Suprapubic skin (tissue), 4 donors: ENCODE measurements around the gene NPC2. TPM values are rescaled to one million over a fixed set of nuclear protein-coding genes. Genes with fewer than 3 reads are reported as not detected.

Source experiments
- DNase-seq, 2 donors: peaks; one replicate each; pipeline ENCODE4 v3.0.0-alpha.2; 2019; ENCODE audit warnings: low spot score in 2 of 2
- H3K27ac ChIP-seq: fragments of 200-600 bp; sonication (generic); one replicate; pipeline ENCODE4 v1.5.1; 2019
- H3K27me3 ChIP-seq: fragments of 200-600 bp; sonication (generic); one replicate; pipeline ENCODE4 v1.5.1; 2019
- H3K36me3 ChIP-seq: fragments of 200-600 bp; sonication (generic); one replicate; pipeline ENCODE4 v1.5.1; 2019
- H3K4me1 ChIP-seq: fragments of 200-600 bp; sonication (generic); one replicate; pipeline ENCODE4 v1.5.1; 2019
- H3K4me3 ChIP-seq: fragments of 200-600 bp; sonication (generic); one replicate; pipeline ENCODE4 v1.5.1; 2019; ENCODE audit warnings: mild to moderate bottlenecking
- H3K9me3 ChIP-seq: fragments of 200-600 bp; sonication (generic); one replicate; pipeline ENCODE4 v1.5.1; 2019
- EP300 ChIP-seq: sonication (generic); formaldehyde crosslinking; IDR thresholded peaks from one replicate; pipeline ENCODE4 v1.6.1; 2017; ENCODE audit warnings: antibody characterized with exemption
- POLR2A ChIP-seq, 2 donors: fragments of 450-650 bp; IDR thresholded peaks; one replicate each; pipeline ENCODE4 v1.6.1; 2017; ENCODE audit warnings: antibody characterized with exemption in 2 of 2, mild to moderate bottlenecking in 2 of 2, moderate library complexity in 2 of 2
- POLR2AphosphoS5 ChIP-seq, 3 donors: sonication (generic); formaldehyde crosslinking; IDR thresholded peaks; one replicate each; pipeline ENCODE4 v1.6.1; 2017; ENCODE audit warnings: antibody characterized with exemption in 3 of 3
- WGBS: methylation state at CpG from one replicate; pipeline ENCODE4 v1.1.5; 2018; 5-methylcytosine and 5-hydroxymethylcytosine counted together
- total RNA-seq, 4 donors: library from RNA; depleted of rRNA; stranded (reverse); fragments of >200 nt; gene quantifications; one replicate each; pipeline ENCODE4 v1.1.0, GENCODE V29; 2016
- TF ChIP-seq, protein P1 (sequence below), 2 donors: fragments of 200-600 bp in 1 of 2; fragments of 450-650 bp in 1 of 2; sonication (generic) in 1 of 2; IDR thresholded peaks; one replicate each; pipeline ENCODE4 v1.5.1; 2016 to 2019; ENCODE audit warnings: antibody characterized with exemption in 2 of 2, mild to moderate bottlenecking in 1 of 2, moderate library complexity in 1 of 2

Gene NPC2
- total RNA-seq, 4 donors from 2014 or later, result 274 to 450 (median 338) TPM

DNA sequence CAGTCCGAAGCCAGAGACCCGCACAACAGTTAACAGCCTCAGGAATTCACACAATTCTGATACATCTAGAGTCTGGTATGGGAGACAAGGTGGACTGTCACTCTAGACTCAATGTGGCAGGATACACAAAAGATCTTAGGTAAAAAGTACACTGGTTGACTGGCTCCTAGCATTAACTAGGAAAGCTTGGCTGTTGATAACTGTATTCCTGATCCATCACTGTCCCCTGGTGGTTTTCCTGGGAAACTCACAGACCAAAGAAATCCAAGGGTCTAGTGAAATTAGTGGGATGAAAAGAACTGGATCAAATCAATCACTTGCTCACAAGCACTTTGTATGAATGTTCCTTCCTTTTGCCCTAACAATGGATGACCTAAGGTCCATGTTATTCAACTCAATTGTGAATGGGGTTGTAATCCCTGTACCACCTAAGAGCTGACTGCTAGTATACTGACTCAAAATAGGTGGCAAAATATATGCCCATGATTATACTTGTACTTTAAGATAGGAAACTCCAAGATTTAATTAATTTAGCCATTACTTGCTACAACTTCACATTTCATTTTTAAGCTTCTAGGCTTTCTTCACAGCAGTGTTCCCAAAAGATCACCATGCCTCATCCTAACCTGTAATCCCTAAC, 14.0 kb downstream of the NPC2 start:
- H3K27me3 ChIP-seq, result no peaks in the 10 kb centered on the region
- no peak for DNase-seq
- 94% methylated on average over 2 of the region's 2 CpGs for WGBS
- TF ChIP-seq, protein P1, sequence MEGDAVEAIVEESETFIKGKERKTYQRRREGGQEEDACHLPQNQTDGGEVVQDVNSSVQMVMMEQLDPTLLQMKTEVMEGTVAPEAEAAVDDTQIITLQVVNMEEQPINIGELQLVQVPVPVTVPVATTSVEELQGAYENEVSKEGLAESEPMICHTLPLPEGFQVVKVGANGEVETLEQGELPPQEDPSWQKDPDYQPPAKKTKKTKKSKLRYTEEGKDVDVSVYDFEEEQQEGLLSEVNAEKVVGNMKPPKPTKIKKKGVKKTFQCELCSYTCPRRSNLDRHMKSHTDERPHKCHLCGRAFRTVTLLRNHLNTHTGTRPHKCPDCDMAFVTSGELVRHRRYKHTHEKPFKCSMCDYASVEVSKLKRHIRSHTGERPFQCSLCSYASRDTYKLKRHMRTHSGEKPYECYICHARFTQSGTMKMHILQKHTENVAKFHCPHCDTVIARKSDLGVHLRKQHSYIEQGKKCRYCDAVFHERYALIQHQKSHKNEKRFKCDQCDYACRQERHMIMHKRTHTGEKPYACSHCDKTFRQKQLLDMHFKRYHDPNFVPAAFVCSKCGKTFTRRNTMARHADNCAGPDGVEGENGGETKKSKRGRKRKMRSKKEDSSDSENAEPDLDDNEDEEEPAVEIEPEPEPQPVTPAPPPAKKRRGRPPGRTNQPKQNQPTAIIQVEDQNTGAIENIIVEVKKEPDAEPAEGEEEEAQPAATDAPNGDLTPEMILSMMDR (IDR thresholded peaks at IDR 0.05), result peak in 1 of 2 donors; percentile 33
- no peak for TF ChIP-seq POLR2A (IDR thresholded peaks at IDR 0.05)
- TF ChIP-seq POLR2AphosphoS5 (IDR thresholded peaks at IDR 0.05), result no peak
- TF ChIP-seq EP300, result no peak
- peaks cover 75% of the 10 kb centered on the region for H3K36me3 ChIP-seq
- no peaks in the 10 kb centered on the region for H3K9me3 ChIP-seq
- H3K4me1 ChIP-seq, result no peaks in the 10 kb centered on the region
- H3K27ac ChIP-seq, result no peak overlapping the region
- H3K4me3 ChIP-seq, result no peak overlapping the region

DNA sequence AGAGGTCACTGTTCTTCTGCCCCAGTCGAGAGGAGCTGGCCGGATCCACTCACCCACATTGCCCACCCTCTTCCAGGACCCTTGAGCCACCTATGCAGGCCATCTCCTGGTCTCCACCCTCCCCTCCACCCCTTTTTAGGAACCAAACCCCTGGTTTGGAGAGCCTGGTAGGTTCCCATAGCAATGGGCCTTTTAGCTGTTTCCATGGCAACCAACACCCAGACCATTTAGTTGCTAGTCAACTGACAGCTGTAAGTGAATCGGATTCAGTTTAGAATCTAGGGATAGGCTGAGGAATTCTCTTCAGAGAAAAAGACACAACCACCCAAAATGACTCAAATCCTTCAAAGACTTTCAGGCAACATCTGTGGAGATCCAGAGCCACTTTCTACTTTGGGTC, 16.5 kb downstream of the NPC2 start:
- no peak for TF ChIP-seq POLR2AphosphoS5 (IDR thresholded peaks at IDR 0.05)
- TF ChIP-seq POLR2A (IDR thresholded peaks at IDR 0.05), result no peak
- TF ChIP-seq EP300, result no peak
- TF ChIP-seq, protein P1 (IDR thresholded peaks at IDR 0.05), result no peak
- Histone ChIP-seq H3K9me3 (no peaks in the 10 kb centered on the region), H3K27me3 (no peaks in the 10 kb centered on the region), H3K4me1 (no peaks in the 10 kb centered on the region), H3K4me3 (no peak overlapping the region), H3K27ac (no peak overlapping the region), H3K36me3 (peaks cover 58% of the 10 kb centered on the region)
- WGBS, result 94% methylated on average over 3 of the region's 3 CpGs
- DNase-seq, result no peak

DNA sequence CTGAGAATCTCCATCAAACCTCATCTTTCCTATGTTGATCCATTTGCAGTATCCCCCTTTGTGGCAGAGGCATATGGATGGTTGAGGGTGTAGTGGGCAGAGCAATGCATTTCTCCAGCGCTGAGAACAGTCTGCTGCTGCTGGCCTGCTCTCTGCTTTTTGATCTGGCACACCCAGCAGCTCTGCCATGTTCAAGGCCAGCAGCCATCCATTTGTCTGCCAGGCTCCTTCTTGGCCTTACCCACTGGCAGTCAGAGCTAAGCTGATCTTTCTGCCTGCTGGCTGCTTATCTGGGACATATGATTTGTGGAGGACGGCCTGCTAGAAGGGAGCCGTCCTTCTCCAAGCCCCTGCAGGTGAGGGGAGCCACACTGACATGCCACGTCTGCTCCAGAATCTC, 17.0 kb downstream of the NPC2 start:
- no peaks in the 10 kb centered on the region for H3K9me3 ChIP-seq
- no peak overlapping the region for H3K27ac ChIP-seq
- no peaks in the 10 kb centered on the region for H3K27me3 ChIP-seq
- 96% methylated on average over 2 of the region's 4 CpGs for WGBS
- DNase-seq, result no peak
- H3K4me1 ChIP-seq, result peaks cover 4% of the 10 kb centered on the region
- no peak overlapping the region for H3K4me3 ChIP-seq
- no peak for TF ChIP-seq POLR2AphosphoS5 (IDR thresholded peaks at IDR 0.05)
- no peak for TF ChIP-seq POLR2A (IDR thresholded peaks at IDR 0.05)
- no peak for TF ChIP-seq EP300
- TF ChIP-seq, protein P1 (IDR thresholded peaks at IDR 0.05), result no peak
- H3K36me3 ChIP-seq, result peaks cover 58% of the 10 kb centered on the region

DNA sequence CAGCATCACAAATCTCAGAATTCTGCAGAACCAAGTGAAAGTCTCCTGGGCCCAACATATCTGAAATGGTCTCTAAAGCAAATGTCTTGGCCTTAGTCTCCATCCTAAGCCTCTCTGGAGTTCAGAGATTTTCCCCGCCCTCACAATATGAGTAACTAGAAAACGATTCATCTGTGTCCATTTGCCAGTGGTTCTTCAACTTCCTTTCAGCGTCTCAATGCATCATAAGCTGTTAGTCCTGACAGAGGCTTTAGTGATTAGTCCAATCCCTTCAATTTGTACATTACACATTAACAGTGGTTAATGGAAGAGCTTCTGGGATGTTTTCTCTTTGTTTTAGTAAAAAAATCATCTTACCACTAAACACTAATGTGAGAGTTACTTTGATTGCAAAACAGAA, 17.4 kb downstream of the NPC2 start:
- DNase-seq, result no peak
- no peaks in the 10 kb centered on the region for H3K27me3 ChIP-seq
- 52% methylated on average over 3 of the region's 3 CpGs for WGBS
- H3K9me3 ChIP-seq, result no peaks in the 10 kb centered on the region
- TF ChIP-seq POLR2AphosphoS5 (IDR thresholded peaks at IDR 0.05) (no peak), POLR2A (IDR thresholded peaks at IDR 0.05) (no peak), EP300 (no peak)
- TF ChIP-seq, protein P1 (IDR thresholded peaks at IDR 0.05), result no peak
- H3K27ac ChIP-seq, result no peak overlapping the region
- H3K4me1 ChIP-seq, result peaks cover 6% of the 10 kb centered on the region
- peaks cover 54% of the 10 kb centered on the region for H3K36me3 ChIP-seq
- H3K4me3 ChIP-seq, result no peak overlapping the region

DNA sequence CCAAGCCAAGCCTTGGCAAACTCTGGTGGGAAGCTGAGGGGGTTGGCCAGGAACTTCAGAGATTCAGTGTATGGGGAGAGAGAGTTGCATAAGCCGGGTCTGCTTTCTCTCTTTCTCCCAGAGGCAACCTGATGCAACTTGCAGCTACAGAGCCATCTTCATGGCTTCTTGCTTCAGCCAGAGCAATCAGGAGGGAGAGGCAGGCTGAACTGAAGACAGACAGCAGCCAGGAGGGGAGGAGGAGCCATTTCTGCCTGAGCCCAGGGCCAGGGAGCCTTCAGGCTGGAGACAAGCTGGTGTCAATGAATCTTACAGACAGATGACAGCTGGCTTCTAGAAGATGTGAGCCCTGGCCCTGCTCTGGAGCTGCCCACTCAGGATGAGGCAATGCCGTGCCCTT, 18.7 kb downstream of the NPC2 start:
- TF ChIP-seq POLR2A (IDR thresholded peaks at IDR 0.05) (no peak), POLR2AphosphoS5 (IDR thresholded peaks at IDR 0.05) (no peak), EP300 (no peak)
- TF ChIP-seq, protein P1 (IDR thresholded peaks at IDR 0.05), result no peak
- Histone ChIP-seq H3K36me3 (peaks cover 41% of the 10 kb centered on the region), H3K27ac (no peak overlapping the region), H3K4me1 (peaks cover 19% of the 10 kb centered on the region), H3K4me3 (no peak overlapping the region), H3K9me3 (no peaks in the 10 kb centered on the region), H3K27me3 (no peaks in the 10 kb centered on the region)
- DNase-seq, result no peak
- WGBS, result 70% methylated on average over 2 of the region's 2 CpGs
